Caki2 (cell line): Measurements from ENCODE around the gene LRRC8C. TPM values are rescaled to one million over a fixed set of nuclear protein-coding genes. Genes with fewer than 3 reads are reported as not detected.
"Not testable (repeated sequence)": the region's sequence is repeated elsewhere in the genome, so short reads cannot be mapped to it uniquely, and the experiment has no call there.

ENCODE experiments used
- DNase-seq: peaks from one replicate; pipeline ENCODE4 v3.0.0-alpha.2; 2015; ENCODE audit warnings: low read depth
- in situ Hi-C: cut with HindIII; loops from 2 replicates; pipeline ENCODE4 v1.10.0; 2016; ENCODE audit warnings: low sequenced_read_pairs, low pct_unique_long_range_greater_than_20kb, mixed read lengths
- total RNA-seq: library from RNA; depleted of rRNA; stranded (reverse); fragments of >200 nt; shearing (Covaris generic); gene quantifications from 2 replicates; pipeline ENCODE4 v1.2.3, GENCODE V29; 2014; ENCODE audit warnings: low replicate concordance; rRNA removed

LRRC8C gene
- 1.4 and 2.3 TPM in 2 replicates for total RNA-seq

DNA sequence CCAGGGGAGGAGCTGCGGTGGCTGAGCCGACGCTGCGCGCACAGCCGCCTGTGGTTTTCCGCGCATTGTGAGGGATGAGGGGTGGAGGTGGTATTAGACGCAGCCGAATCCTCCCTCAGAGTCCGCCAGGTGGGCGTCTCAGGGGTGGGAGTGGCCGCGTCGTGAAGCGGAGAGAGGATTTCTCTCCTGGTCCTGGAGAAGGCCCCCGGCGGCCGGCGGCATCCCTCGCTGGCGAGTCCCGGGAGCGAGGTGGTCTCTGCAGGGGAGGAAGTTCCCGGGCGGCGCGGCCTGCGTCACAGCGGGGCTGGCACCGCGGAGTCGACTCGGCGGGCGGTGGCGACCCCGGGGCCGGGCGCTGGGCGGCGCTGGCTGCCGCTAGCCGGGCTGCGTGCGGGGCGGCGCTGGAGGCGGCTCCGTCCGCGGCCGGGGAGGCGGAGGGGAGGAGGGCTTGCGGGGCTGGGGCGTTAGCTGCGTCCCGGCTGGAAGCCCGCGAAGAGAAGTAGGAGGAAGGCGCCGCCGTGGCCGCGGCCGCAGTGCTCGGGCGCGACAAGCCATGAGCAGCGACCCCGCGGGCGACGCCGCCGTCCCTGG is at the start of gene LRRC8C:
Gene LRRC8C (plus strand): TSS at position 464 of the 591 bp plus-strand sequence. CDS start 53,354 bp downstream, outside the sequence.
- in situ Hi-C loops = no loop called here
- peak; percentile 68 for DNase-seq

DNA sequence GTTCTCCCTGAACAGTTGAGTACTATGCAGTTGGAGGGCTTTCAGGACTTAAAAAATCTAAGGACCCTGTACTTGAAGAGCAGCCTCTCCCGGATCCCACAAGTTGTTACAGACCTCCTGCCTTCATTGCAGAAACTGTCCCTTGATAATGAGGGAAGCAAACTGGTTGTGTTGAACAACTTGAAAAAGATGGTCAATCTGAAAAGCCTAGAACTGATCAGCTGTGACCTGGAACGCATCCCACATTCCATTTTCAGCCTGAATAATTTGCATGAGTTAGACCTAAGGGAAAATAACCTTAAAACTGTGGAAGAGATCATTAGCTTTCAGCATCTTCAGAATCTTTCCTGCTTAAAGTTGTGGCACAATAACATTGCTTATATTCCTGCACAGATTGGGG is 48.7 kb upstream of the LRRC8C start:
- in situ Hi-C loops = no loop called here
- no peak for DNase-seq

DNA sequence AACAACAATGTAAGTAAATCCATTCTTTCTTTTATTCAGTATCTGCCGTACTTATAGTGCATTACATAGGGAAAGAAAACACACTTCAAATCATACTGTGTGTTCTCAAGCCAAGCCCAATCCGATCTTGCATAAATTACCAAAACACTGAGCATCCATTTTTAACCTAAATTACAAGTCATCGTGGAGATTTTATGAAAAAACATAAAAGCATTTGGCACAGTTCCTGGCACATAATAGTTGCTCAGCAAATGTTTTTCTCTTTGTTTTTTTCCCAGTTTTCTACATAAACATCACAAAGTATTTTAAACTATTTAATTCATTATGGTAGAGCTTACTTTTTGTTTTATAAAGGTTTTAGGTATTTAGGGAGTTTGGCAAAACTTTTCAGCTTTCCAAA is 48.1 kb upstream of the LRRC8C start:
- in situ Hi-C loops = no loop called here
- DNase-seq = no peak

DNA sequence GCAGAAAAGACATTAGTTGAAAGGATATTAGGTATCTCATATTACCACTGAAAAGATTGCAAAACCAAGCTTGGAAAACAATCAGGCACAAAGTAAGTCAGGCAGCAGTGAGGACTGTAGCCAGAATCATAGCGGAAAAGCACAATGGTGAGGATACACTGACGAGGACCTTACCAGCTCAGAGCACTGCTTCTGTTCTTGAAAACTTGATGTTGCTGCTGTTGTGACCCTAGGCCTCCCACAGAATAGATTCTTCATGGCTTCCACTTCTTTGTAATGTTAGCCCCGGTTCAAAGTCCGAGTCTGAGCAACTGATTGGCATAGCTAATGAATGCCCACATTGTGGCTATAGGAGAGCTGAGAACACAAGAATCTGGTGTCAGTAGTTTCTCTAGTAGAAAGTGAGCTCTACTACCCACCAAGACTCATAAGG is 45.2 kb upstream of the LRRC8C start:
- in situ Hi-C loops = no loop called here
- DNase-seq = no peak

DNA sequence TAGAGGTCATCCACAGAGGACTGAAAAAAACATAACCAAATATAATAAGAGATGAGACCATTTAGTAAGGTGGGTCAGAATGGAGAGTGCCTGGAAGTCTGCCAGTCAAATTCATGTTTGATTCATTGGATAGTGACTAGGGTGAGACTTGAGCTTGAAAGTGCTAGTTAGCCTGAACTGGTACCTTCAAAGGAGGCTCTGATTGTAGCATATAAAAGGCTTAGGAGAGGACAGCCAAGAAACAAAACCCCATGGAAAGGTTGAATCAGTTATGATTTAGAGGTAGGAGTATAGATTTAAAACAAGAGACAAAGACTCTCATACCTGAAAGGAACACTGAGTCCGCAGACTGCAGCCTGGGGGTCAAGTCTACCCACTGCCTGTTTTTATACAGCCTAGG is 44.4 kb upstream of the LRRC8C start:
- no peak for DNase-seq
- in situ Hi-C loops = no loop called here

DNA sequence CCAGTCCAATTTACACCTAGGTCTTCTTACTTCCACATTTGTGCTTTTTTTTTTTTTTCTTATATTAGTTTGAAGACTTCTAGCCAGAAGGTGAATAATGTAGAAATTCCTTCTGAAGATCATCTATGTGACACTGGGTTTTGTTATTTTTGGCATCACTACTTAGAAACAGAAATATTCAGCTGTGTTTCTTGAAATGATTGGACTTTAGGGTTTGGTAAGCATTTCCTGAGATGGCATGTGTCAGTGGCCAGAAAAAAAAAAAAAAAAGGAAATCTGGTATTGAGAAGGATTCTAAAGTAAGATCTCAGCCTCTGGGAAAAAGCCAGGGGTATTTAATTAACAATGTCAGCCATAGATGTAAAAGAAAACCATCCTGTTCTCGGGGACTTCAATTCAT is 43.4 kb upstream of the LRRC8C start:
- DNase-seq = no peak
- in situ Hi-C loops = no loop called here

DNA sequence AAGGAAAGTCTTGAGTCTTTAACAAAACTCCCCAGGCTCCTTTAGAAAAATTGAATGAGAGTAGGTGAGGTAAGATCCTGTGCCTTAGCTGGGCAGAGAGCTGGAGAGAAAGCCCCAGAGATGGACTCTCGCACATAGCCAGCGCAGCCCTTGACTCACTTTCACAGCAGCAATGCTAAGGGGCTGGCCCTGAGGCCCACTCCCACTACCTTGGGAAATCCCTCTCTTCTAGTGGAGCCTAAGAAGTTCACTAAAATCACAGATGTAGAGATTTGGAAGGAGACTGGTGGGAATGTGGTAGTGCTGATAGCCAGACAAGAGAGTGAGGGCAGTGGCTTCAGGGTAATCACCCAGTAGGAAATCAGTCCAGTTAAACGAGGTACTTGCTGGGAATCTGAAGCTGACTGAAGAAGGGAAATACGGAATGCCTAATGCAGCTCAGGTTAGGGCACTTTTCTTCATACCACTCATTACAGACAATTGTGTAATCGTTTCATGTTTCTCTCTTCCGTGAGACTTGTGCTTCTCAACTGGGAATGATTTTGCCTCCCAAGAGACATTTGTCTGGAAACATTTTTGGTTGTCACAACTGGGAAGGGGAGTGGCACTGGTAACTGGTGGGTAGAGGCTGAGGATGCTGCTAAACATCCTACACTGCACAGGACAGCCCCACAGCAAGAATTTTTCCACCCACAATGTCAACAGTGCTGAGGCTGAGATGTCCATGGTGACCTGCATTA is 42.4 kb upstream of the LRRC8C start:
- DNase-seq = no peak
- in situ Hi-C loops = no loop called here

DNA sequence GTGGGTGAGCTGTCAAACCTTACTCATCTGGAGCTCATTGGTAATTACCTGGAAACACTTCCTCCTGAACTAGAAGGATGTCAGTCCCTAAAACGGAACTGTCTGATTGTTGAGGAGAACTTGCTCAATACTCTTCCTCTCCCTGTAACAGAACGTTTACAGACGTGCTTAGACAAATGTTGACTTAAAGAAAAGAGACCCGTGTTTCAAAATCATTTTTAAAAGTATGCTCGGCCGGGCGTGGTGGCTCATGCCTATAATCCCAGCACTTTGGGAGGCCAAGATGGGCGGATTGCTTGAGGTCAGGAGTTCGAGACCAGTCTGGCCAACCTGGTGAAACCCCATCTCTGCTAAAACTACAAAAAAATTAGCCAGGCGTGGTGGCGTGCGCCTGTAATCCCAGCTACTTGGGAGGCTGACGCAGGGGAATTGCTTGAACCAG is 40.0 kb upstream of the LRRC8C start:
- in situ Hi-C loops, DNase-seq: not testable (repeated sequence)

DNA sequence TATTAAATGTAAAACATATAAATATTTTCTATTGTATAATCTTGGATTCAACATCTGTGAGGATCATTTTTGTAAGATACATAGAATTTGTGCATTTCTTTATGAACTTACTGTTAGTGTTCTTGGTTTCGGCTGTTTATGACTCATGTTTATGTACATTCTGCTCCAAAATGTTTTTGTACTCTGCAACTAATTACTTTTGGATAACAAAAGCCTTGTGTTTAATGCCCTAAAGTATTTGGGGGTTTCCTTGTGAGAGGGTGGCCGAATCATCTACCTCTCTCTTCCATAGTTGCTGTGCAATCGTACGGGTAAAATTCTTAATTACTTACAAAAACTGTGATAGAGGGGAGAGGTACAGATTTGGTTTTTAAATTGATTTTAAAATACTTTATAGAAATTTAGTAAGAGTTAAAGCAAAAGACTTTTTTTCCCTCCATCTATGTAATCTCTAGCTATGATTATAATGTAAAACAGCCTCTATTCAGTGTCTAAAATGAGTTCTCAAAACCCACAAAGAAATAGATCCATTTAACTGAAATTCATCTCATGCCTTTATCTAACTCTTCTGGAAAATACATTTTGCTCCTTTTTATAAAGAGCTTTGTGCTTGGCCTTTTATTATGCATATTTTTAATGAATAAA is 38.7 kb upstream of the LRRC8C start:
- no peak for DNase-seq
- in situ Hi-C loops = no loop called here

DNA sequence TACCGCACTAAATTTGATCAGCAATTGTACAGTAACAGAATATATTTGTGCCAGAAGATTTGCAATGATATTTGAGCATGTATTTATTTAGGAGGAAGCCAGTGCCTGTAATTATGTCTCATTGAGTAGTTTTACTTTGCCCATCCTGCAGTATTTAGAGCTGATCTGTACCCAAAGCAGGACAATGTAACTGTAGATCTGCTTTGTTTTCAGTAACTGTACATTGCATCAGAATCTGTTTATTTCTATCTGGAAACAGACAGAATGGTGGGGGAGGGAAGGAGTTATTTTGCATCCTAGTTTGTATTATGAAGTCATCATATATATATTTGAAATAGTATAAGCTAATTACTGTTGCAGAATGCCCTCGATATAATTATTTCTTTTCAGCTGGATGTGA is 36.2 kb upstream of the LRRC8C start:
- in situ Hi-C loops = no loop called here
- DNase-seq = no peak

DNA sequence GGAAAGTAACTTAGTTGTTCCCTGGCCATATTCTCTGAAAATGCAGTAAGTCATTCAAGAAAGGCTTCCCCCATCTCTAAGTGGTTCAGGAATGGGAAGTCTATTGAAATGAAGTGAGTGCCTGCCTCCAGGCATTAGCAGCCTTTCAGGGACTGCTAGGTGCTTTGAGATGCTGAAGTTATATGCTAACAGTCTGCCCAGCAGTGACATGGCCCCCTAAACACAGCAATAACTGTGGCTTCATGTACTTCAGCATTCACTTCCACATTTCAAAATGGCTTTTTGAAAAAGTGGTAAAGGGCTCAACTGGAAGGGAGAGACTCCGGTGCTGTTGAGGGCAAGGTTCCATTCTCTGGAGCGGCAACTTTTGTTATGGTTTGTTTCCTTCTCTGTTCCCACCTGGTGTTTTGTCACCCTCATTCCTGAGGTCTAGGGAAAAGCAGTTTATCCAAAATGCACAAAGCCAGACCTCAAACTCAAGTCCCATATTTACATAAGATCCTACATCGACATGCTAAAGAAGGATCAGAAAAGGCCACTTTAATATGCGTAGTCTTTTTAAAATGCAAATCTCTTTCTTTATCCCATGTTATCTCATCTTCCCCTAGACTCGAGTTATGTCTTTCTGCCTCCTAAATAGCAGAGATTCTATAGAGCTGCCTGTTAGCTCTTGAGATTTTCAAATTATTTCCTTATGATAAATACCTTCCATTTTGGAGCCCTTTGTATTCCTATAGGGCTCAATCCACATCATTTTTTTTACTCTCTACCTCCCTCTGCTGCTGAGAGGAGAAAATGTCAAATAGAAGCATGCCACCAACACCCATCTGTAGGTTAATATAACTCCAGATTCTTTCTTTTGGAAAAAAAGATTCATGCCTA is 34.2 kb upstream of the LRRC8C start:
- in situ Hi-C loops = no loop called here
- DNase-seq = peak; percentile 25

DNA sequence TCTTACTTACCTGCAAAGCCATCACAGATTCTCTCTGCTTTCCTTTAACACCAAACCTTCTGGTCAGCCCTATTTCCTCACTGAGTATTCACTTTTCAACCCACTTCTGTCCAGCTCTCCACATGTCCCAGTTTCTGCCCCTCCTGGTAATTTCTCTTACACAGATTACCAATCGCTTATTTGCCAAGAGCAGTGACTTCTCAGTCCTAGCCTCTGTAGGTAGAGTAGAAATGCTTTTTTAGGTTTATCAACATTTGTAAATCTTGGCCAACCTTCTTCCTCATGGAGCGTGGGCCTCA is 33.6 kb upstream of the LRRC8C start:
- no peak for DNase-seq
- in situ Hi-C loops = no loop called here

DNA sequence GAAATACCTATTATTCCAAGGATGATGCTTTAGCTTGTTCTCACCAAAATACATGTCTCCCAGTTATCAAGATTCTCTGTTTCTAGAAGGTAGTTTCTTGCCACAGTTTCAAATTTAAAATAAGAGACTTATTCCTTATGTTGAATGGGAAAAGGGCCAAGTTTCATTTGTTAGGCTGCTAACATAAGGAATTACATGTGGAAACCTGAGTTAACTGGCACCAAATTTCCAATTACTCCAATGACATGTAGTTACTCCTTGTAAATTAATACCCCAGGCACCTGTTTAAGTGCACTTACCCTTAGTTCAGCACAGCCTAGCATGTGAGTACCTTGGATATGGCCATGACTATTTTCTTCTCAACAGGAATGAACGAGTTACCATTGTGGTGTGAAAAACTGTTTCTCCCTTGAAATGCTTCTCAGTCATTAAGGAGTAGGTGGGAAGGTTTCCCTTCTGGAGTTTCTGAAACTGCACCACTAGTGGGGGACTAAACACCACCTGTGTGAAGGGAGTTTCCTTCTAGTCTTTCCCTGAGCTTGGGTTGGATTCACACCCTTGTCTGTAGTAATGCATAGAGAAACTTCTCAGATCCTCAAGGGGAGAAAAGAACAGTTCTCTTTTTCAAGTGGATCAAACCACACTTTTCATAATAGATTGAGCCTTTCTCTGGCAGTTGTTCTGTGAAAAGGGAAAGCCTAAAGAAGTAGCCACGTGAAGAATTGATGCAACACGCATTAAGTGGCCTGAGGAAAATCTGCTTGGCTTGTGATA is 32.3 kb upstream of the LRRC8C start:
- in situ Hi-C loops = no loop called here
- no peak for DNase-seq

DNA sequence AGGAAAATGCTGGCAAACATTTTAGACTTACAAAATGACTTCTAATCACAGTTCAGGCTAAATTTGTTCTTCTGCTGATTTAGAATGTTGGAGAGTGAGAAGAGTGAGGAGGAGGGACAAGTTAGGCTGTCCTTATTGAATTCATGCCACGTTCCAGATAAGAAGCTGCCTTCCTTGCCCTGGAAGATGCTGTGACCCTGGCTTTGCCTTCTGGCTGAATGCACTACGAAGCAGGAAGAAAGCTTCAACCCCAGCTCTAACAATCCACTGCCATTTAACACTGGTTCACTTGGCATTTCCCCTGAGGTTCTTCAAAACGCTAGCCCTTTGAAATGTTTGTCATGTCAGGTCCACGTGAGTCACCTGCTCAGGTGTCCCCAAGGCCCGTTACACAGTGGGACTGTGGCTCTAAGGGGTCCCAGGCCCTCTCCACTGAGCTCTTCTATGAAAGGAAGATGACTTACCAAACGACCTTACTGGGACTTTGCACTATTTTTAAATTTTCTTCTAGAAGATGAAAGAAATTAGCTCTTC is 30.0 kb upstream of the LRRC8C start:
- in situ Hi-C loops = no loop called here
- DNase-seq = no peak

DNA sequence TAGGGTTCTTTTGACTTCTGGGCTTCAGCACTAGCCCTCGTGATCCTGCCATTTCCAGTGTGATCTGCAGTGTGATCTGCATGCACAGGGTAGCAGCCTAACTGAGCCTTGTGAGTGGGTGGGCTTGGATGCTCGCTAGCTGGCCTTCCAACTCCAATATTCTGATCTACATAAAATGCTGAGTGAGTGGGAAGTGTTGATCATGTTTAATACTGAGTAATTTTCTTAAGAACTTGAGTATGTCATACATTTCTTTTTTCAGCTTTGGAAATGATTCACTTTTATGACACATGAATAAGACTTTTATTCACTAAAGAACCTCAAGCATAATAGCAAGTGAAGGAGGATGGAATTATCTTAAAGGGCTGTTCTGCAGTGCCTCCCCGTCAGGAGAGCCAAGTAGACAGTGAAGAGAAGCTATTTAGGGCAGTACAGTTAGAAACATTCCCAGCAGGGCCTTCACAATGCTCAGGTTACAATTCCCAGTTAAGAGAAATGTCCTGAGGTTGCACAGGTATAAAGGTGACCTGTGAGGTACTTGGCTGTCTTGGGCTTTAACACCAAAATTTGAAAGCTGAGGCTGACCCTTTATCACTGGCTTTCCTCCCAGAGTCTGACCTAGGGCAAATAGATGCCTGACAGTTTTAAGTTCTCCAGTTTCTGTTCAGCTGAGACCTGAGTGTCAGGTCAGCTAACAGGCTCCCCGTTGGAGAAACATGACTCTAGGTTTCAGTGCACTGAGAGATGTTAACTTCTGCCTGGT is 29.1 kb upstream of the LRRC8C start:
- in situ Hi-C loops = no loop called here
- no peak for DNase-seq

DNA sequence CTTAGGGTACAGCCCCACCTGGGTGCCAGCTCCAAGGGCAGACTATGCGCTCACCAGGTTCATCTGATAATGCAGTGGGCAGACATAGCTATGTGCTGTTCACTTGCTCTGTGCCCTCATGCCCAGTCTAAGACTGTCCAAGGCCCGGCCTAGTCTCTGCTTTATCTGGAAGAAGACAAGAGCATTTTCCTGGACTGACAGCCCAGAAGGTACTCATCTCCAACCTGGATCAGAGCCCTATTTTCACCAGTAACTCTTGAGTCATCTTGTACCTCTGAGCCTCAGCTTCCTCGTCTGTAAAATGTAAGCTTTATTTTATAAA is 28.5 kb upstream of the LRRC8C start:
- DNase-seq = no peak
- in situ Hi-C loops = no loop called here

DNA sequence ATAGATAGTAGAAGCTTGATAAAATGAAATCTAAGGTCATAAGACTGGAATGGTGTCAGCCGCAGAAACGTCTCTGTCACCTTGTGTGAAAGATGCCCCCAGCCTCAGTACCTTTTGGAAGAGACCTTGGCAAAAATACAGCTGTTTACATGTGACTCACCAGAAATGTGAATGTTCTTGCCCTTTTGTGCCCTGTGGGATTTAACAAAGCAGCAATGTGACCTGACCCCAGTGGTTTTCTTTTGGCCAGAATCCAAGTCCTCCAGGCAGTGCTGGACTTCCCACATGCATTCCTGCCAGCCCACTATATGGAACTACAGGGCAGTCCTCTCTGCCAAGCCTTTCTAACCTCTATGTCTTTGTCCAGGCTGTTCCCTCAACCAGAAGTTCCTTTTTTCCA is 27.2 kb upstream of the LRRC8C start:
- DNase-seq = peak; percentile 54
- in situ Hi-C loops = no loop called here
